GM23338 (cell line): Measurements from ENCODE around the gene CIITA. TPM values are rescaled to one million over a fixed set of nuclear protein-coding genes. Genes with fewer than 3 reads are reported as not detected.

Source experiments
- ATAC-seq: fragments of 200-7000 bp; cut with Tn5 transposase; 3 replicates; pipeline ENCODE4 v1.9.1; 2020
- DNase-seq: peaks from one replicate; pipeline ENCODE4 v3.0.0-alpha.2; 2015; ENCODE audit warnings: low spot score
- H2AFZ ChIP-seq: fragments of 200-600 bp; sonication (generic); 2 replicates; pipeline ENCODE4 v1.8.0; 2016; ENCODE audit warnings: antibody characterized with exemption, mild to moderate bottlenecking, moderate library complexity
- H3F3A ChIP-seq: fragments of 200-600 bp; sonication (generic); replicated peaks from 2 replicates; pipeline ENCODE4 v1.8.0; 2017; ENCODE audit warnings: antibody characterized with exemption, mixed run types, low read depth
- H3K27ac ChIP-seq: fragments of 200-600 bp; sonication (generic); 2 replicates; pipeline ENCODE4 v1.6.1; 2016; ENCODE audit warnings: low read depth
- H3K27me3 ChIP-seq: fragments of 200-600 bp; sonication (generic); 2 replicates; pipeline ENCODE4 v1.8.0; 2016; ENCODE audit warnings: mild to moderate bottlenecking, mixed run types, moderate library complexity; ENCODE audit not compliant: insufficient read depth
- H3K36me3 ChIP-seq: fragments of 200-600 bp; sonication (generic); 2 replicates; pipeline ENCODE4 v1.8.0; 2016; ENCODE audit warnings: mild to moderate bottlenecking; ENCODE audit not compliant: insufficient read depth
- H3K4me1 ChIP-seq: fragments of 200-600 bp; sonication (generic); 2 replicates; pipeline ENCODE4 v1.8.0; 2016; ENCODE audit warnings: mild to moderate bottlenecking, moderate library complexity; ENCODE audit not compliant: insufficient read depth
- H3K4me2 ChIP-seq: fragments of 200-600 bp; sonication (generic); 2 replicates; pipeline ENCODE4 v1.7.1; 2017; ENCODE audit warnings: mixed run types
- H3K4me3 ChIP-seq: fragments of 200-600 bp; sonication (generic); 2 replicates; pipeline ENCODE4 v1.6.1; 2016; ENCODE audit warnings: mixed run types
- H3K79me2 ChIP-seq: fragments of 200-600 bp; sonication (generic); replicated peaks from 2 replicates; pipeline ENCODE4 v1.8.0; 2017; ENCODE audit warnings: mild to moderate bottlenecking; ENCODE audit not compliant: insufficient read depth
- H3K9me2 ChIP-seq: fragments of 200-600 bp; sonication (generic); 2 replicates; pipeline ENCODE4 v1.8.0; 2017; ENCODE audit not compliant: insufficient read depth
- H4K20me1 ChIP-seq: fragments of 200-600 bp; sonication (generic); replicated peaks from 2 replicates; pipeline ENCODE4 v1.8.0; 2017; ENCODE audit warnings: mild to moderate bottlenecking; ENCODE audit not compliant: insufficient read depth
- H3K27ac Mint-ChIP-seq: 2 replicates; pipeline ENCODE4 v1.8.0; 2020; ENCODE audit warnings: inconsistent platforms, mild to moderate bottlenecking, moderate library complexity, mixed read lengths
- H3K27me3 Mint-ChIP-seq: 3 replicates; pipeline ENCODE4 v1.8.0; 2022; ENCODE audit warnings: low read depth, mild to moderate bottlenecking, moderate library complexity, mixed read lengths, inconsistent platforms; ENCODE audit not compliant: insufficient read depth, poor library complexity
- H3K36me3 Mint-ChIP-seq: 3 replicates; pipeline ENCODE4 v1.8.0; 2021; ENCODE audit warnings: low read depth, mild to moderate bottlenecking, inconsistent platforms, moderate library complexity, mixed read lengths
- H3K4me1 Mint-ChIP-seq: 3 replicates; pipeline ENCODE4 v1.8.0; 2020; ENCODE audit warnings: mild to moderate bottlenecking, inconsistent platforms, mixed read lengths
- H3K4me3 Mint-ChIP-seq: 3 replicates; pipeline ENCODE4 v1.8.0; 2021; ENCODE audit warnings: moderate library complexity, mild to moderate bottlenecking, inconsistent platforms, mixed read lengths
- H3K9me3 Mint-ChIP-seq: 3 replicates; pipeline ENCODE4 v1.8.0; 2020; ENCODE audit warnings: moderate library complexity, mild to moderate bottlenecking, inconsistent platforms, mixed read lengths
- CREB1 ChIP-seq: fragments of 250-450 bp; sonication (Bioruptor Pico); IDR thresholded peaks from 2 replicates; pipeline ENCODE4 v1.5.0; 2020; ENCODE audit warnings: low read depth, mild to moderate bottlenecking, moderate library complexity
- CTCF ChIP-seq, 2 experiments: fragments of 200-600 bp in 1 of 2; sonication (generic) in 1 of 2; conservative IDR thresholded peaks; 2 replicates each; pipeline versions ENCODE4 v1.5.1 to v1.6.1; 2016 to 2017; ENCODE audit warnings: antibody characterized with exemption in 2 of 2, low read depth in 2 of 2, mild to moderate bottlenecking in 2 of 2, moderate library complexity in 1 of 2
- ETS1 ChIP-seq: IDR thresholded peaks from 2 replicates; pipeline ENCODE4 v1.6.1; 2016; ENCODE audit warnings: antibody characterized with exemption
- EZH2 ChIP-seq: fragments of 200-600 bp; sonication (generic); IDR thresholded peaks from one replicate; pipeline ENCODE4 v1.8.0; 2017; ENCODE audit warnings: antibody characterized with exemption, mild to moderate bottlenecking, low read depth; ENCODE audit not compliant: unreplicated experiment
- EZH2phosphoT487 ChIP-seq: fragments of 200-600 bp; sonication (generic); IDR thresholded peaks from one replicate; pipeline ENCODE4 v1.8.1; 2018; ENCODE audit warnings: antibody characterized with exemption; ENCODE audit not compliant: unreplicated experiment
- JUNB ChIP-seq: IDR thresholded peaks from one replicate; pipeline ENCODE4 v1.6.1; 2016; ENCODE audit warnings: antibody characterized with exemption; ENCODE audit not compliant: unreplicated experiment
- NANOG ChIP-seq: IDR thresholded peaks from 2 replicates; pipeline ENCODE4 v1.6.1; 2016; ENCODE audit warnings: antibody characterized with exemption, borderline replicate concordance
- POLR2AphosphoS5 ChIP-seq: IDR thresholded peaks from 2 replicates; pipeline ENCODE4 v1.6.1; 2016; ENCODE audit warnings: antibody characterized with exemption, low read depth
- REST ChIP-seq: IDR thresholded peaks from one replicate; pipeline ENCODE4 v1.6.1; 2018; ENCODE audit warnings: antibody characterized with exemption; ENCODE audit not compliant: unreplicated experiment
- STAT1 ChIP-seq: IDR thresholded peaks from one replicate; pipeline ENCODE4 v1.6.1; 2016; ENCODE audit warnings: antibody characterized with exemption; ENCODE audit not compliant: unreplicated experiment
- ZNF114 ChIP-seq: fragments of 250-450 bp; sonication (Bioruptor Pico); IDR thresholded peaks from 2 replicates; pipeline ENCODE4 v1.5.0; 2020; ENCODE audit warnings: mild to moderate bottlenecking, moderate library complexity
- ZNF331 ChIP-seq: fragments of 250-450 bp; sonication (Bioruptor Pico); IDR thresholded peaks from 2 replicates; pipeline ENCODE4 v1.5.0; 2020; ENCODE audit warnings: low read depth, mild to moderate bottlenecking, moderate library complexity
- ZNF462 ChIP-seq: fragments of 250-450 bp; sonication (Bioruptor Pico); IDR thresholded peaks from 2 replicates; pipeline ENCODE4 v1.5.0; 2020; ENCODE audit warnings: mild to moderate bottlenecking, moderate library complexity
- polyA plus RNA-seq: library from polyadenylated mRNA; unstranded; fragments of >200 nt; fragmentation: Nextera tagmentation; extraction: Ambion mirVana; gene quantifications from 2 replicates; pipeline ENCODE4 v1.2.1, GENCODE V29; 2016
- total RNA-seq: library from RNA; depleted of rRNA; stranded (reverse); fragments of >200 nt; shearing (Covaris generic); gene quantifications from 2 replicates; pipeline ENCODE4 v1.2.3, GENCODE V29; 2014

The CIITA gene
- total and polyA plus RNA-seq, 2 experiments from 2014 or later, result 0.10 to 0.57 TPM

GRCh38 chr16:10931977-10932632 is 55.1 kb downstream of the CIITA start:
- H3K79me2 ChIP-seq, result peaks cover 20% of the 10 kb centered on the region
- no peak for DNase-seq
- peaks cover 23% of the 10 kb centered on the region for H4K20me1 ChIP-seq

More at GRCh38 chr16:10931977-10932632, 55.1 kb downstream of the CIITA start:
- Histone ChIP-seq H3K9me2 (no peaks in the 10 kb centered on the region), H3K4me3 (no peak overlapping the region), H3K36me3 (no peaks in the 10 kb centered on the region; the same call in 1 of the 2 replicates), H3K4me1 (no peaks in the 10 kb centered on the region), H3K27ac (no peak overlapping the region), H3F3A (no peaks in the 10 kb centered on the region), H2AFZ (no peak overlapping the region), H3K27me3 (no peaks in the 10 kb centered on the region), H3K4me2 (no peak overlapping the region)
- peaks cover 3% of the 10 kb centered on the region for H3K27me3 Mint-ChIP-seq
- H3K4me3 Mint-ChIP-seq, result no peak overlapping the region
- H3K9me3 Mint-ChIP-seq, result no peaks in the 10 kb centered on the region
- H3K27ac Mint-ChIP-seq, result no peak overlapping the region
- TF ChIP-seq ZNF114 (no peak), POLR2AphosphoS5 (no peak), CTCF (conservative IDR thresholded peaks at IDR 0.05; ENCODE audit: low read depth in 2 of 2) (no peak), REST (no peak), ZNF331 (no peak), STAT1 (no peak), NANOG (no peak), CREB1 (CRISPR knock-in tag) (no peak), EZH2phosphoT487 (no peak), ZNF462 (no peak), ETS1 (no peak), JUNB (no peak), EZH2 (no peak)
- H3K4me1 Mint-ChIP-seq, result no peaks in the 10 kb centered on the region
- peaks cover 9% of the 10 kb centered on the region for H3K36me3 Mint-ChIP-seq
- no peak for ATAC-seq
